ENCODE data around the gene GRIP1.

The GRIP1 gene

GRCh38 chr12:66461331-66461730 is 217.5 kb downstream of the GRIP1 start:
- no CpG with 5 or more reads among the region's 3 CpGs for WGBS (ENCODE audit: extremely low coverage, insufficient coverage, insufficient read length)
- Histone ChIP-seq H3K9me3 (ENCODE audit: insufficient read depth, low read depth, low read length) (peaks cover 2% of the 10 kb centered on the region), H2BK5ac (ENCODE audit: low read depth, low read length, poor library complexity) (no peak overlapping the region), H2AFZ (ENCODE audit: insufficient read depth, low read length, poor library complexity) (no peak overlapping the region), H3K27me3 (ENCODE audit: insufficient read depth, low read length) (no peaks in the 10 kb centered on the region), H3K4me3 (ENCODE audit: low read depth, low read length) (no peak overlapping the region), H2BK120ac (ENCODE audit: insufficient read depth, low read length, poor library complexity) (no peak overlapping the region), H3K27ac (ENCODE audit: low read depth, low read length) (no peak overlapping the region), H2BK12ac (ENCODE audit: low read length) (no peak overlapping the region), H3K4me1 (ENCODE audit: control insufficient read depth in 1 of 2, insufficient read depth in 2 of 2, low read length in 2 of 2) (no peaks in the 10 kb centered on the region), H3K23ac (ENCODE audit: low read length) (no peak overlapping the region), H3K14ac (ENCODE audit: low read length) (no peak overlapping the region), H4K8ac (ENCODE audit: low read depth, low read length) (no peak overlapping the region), H2AK5ac (ENCODE audit: low read length) (no peak overlapping the region), H4K12ac (ENCODE audit: low read depth, low read length) (no peak overlapping the region), H3K4ac (ENCODE audit: low read depth, low read length) (no peak overlapping the region), H3K4me2 (ENCODE audit: low read length) (no peak overlapping the region), H3K36me3 (ENCODE audit: control insufficient read depth in 1 of 2, insufficient read depth in 2 of 2, low read length in 2 of 2) (peaks cover 0 to 3% of the 10 kb centered on the region in 2 experiments), H3K79me1 (ENCODE audit: low read length) (no peaks in the 10 kb centered on the region), H3K79me2 (ENCODE audit: control insufficient read depth, insufficient read depth, low read length, poor library complexity) (no peaks in the 10 kb centered on the region), H4K91ac (ENCODE audit: low read depth, low read length) (no peak overlapping the region), H3K9ac (ENCODE audit: low read length) (no peak overlapping the region), H3K18ac (ENCODE audit: low read length) (no peak overlapping the region)
- DNase-seq: no peak

DNA sequence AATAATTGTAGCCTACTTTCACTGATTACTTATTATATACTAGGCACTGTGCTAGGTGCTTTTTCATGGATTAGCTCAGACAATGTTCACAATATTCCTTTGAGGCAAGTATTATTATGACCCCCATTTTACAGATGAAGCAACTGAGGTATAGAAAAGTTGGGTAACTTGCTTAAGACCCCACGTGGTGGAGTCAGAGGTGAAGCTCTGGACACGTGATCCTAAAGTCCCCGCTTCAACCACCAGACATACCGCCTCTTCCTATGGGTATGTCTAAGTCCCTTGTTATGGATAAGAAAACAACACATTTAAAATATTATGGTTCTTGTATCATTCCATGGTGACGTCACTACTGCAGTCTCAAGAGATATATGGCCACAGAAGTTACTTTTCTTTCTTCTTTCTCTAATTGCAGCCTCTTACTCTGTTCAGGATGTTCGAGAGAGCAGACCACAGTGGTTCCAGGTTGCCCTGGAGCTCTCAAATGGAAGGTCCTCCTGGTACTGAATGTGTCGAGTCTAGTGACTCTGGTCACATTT is 218.9 kb downstream of the GRIP1 start:
- no peak overlapping the region for H3K23ac ChIP-seq (ENCODE audit: low read length)

DNA sequence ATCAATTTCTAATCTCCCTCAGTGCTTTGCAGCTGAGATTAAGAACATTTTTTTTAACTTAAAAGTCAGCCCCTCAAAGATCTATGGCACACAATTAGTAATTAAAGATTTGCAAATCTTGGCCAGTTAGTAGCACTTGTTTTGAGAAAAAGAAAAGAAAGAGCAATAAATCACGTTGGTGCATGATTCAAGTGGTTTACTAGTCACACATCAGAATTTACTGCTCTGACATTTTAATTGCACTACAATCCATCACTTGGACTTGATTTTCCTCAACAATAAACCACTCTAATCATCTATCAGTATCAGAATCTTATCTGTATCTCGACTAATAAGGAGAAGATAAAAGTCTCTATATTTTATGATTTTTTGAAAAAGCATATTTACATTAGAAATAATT is 222.3 kb downstream of the GRIP1 start:
- no peak overlapping the region for H3K4me2 ChIP-seq (ENCODE audit: low read length)
- H3K4me1 ChIP-seq (ENCODE audit: control insufficient read depth in 1 of 2, insufficient read depth in 2 of 2, low read length in 2 of 2): no peaks in the 10 kb centered on the region
- H3K4me3 ChIP-seq (ENCODE audit: low read depth, low read length): no peak overlapping the region
- H3K36me3 ChIP-seq (ENCODE audit: control insufficient read depth in 1 of 2, insufficient read depth in 2 of 2, low read length in 2 of 2): no peaks in the 10 kb centered on the region
- H3K79me2 ChIP-seq (ENCODE audit: control insufficient read depth, insufficient read depth, low read length, poor library complexity): no peaks in the 10 kb centered on the region
- H3K9me3 ChIP-seq (ENCODE audit: insufficient read depth, low read depth, low read length): no peaks in the 10 kb centered on the region
- DNase-seq: no peak
- no peak overlapping the region for H2AFZ ChIP-seq (ENCODE audit: insufficient read depth, low read length, poor library complexity)
- no peak overlapping the region for H3K9ac ChIP-seq (ENCODE audit: low read length)
- H3K79me1 ChIP-seq (ENCODE audit: low read length): no peaks in the 10 kb centered on the region
- WGBS (ENCODE audit: extremely low coverage, insufficient coverage, insufficient read length): no CpG with 5 or more reads among the region's 2 CpGs
- H3K27ac ChIP-seq (ENCODE audit: low read depth, low read length): no peak overlapping the region
- no peak overlapping the region for H2BK5ac ChIP-seq (ENCODE audit: low read depth, low read length, poor library complexity)
- no peak overlapping the region for H2BK120ac ChIP-seq (ENCODE audit: insufficient read depth, low read length, poor library complexity)
- H3K14ac ChIP-seq (ENCODE audit: low read length): no peak overlapping the region
- no peak overlapping the region for H3K18ac ChIP-seq (ENCODE audit: low read length)
- H3K4ac ChIP-seq (ENCODE audit: low read depth, low read length): no peak overlapping the region
- H3K27me3 ChIP-seq (ENCODE audit: insufficient read depth, low read length): no peaks in the 10 kb centered on the region
- H4K91ac ChIP-seq (ENCODE audit: low read depth, low read length): no peak overlapping the region
- H2AK5ac ChIP-seq (ENCODE audit: low read length): no peak overlapping the region
- H2BK12ac ChIP-seq (ENCODE audit: low read length): no peak overlapping the region
- no peak overlapping the region for H4K8ac ChIP-seq (ENCODE audit: low read depth, low read length)
- no peak overlapping the region for H3K23ac ChIP-seq (ENCODE audit: low read length)
- no peak overlapping the region for H4K12ac ChIP-seq (ENCODE audit: low read depth, low read length)

More for the DNA sequence above, 218.9 kb downstream of the GRIP1 start:
- H2BK5ac ChIP-seq (ENCODE audit: low read depth, low read length, poor library complexity): no peak overlapping the region
- H3K14ac ChIP-seq (ENCODE audit: low read length): no peak overlapping the region
- H2BK12ac ChIP-seq (ENCODE audit: low read length): no peak overlapping the region
- no peak overlapping the region for H3K4ac ChIP-seq (ENCODE audit: low read depth, low read length)
- H2AFZ ChIP-seq (ENCODE audit: insufficient read depth, low read length, poor library complexity): no peak overlapping the region
- no peaks in the 10 kb centered on the region for H3K4me1 ChIP-seq (ENCODE audit: control insufficient read depth in 1 of 2, insufficient read depth in 2 of 2, low read length in 2 of 2)
- DNase-seq: no peak
- H3K4me2 ChIP-seq (ENCODE audit: low read length): no peak overlapping the region
- H2AK5ac ChIP-seq (ENCODE audit: low read length): no peak overlapping the region
- H3K79me2 ChIP-seq (ENCODE audit: control insufficient read depth, insufficient read depth, low read length, poor library complexity): no peaks in the 10 kb centered on the region
- no peak overlapping the region for H3K9ac ChIP-seq (ENCODE audit: low read length)
- H4K91ac ChIP-seq (ENCODE audit: low read depth, low read length): no peak overlapping the region
- H4K8ac ChIP-seq (ENCODE audit: low read depth, low read length): no peak overlapping the region
- peaks cover 0 to 3% of the 10 kb centered on the region in 2 experiments for H3K36me3 ChIP-seq (ENCODE audit: control insufficient read depth in 1 of 2, insufficient read depth in 2 of 2, low read length in 2 of 2)
- H2BK120ac ChIP-seq (ENCODE audit: insufficient read depth, low read length, poor library complexity): no peak overlapping the region
- H3K79me1 ChIP-seq (ENCODE audit: low read length): no peaks in the 10 kb centered on the region
- no peak overlapping the region for H3K18ac ChIP-seq (ENCODE audit: low read length)
- no peak overlapping the region for H4K12ac ChIP-seq (ENCODE audit: low read depth, low read length)
- peaks cover 2% of the 10 kb centered on the region for H3K9me3 ChIP-seq (ENCODE audit: insufficient read depth, low read depth, low read length)
- no peaks in the 10 kb centered on the region for H3K27me3 ChIP-seq (ENCODE audit: insufficient read depth, low read length)
- H3K4me3 ChIP-seq (ENCODE audit: low read depth, low read length): no peak overlapping the region
- WGBS (ENCODE audit: extremely low coverage, insufficient coverage, insufficient read length): no CpG with 5 or more reads among the region's 7 CpGs
- no peak overlapping the region for H3K27ac ChIP-seq (ENCODE audit: low read depth, low read length)

DNA sequence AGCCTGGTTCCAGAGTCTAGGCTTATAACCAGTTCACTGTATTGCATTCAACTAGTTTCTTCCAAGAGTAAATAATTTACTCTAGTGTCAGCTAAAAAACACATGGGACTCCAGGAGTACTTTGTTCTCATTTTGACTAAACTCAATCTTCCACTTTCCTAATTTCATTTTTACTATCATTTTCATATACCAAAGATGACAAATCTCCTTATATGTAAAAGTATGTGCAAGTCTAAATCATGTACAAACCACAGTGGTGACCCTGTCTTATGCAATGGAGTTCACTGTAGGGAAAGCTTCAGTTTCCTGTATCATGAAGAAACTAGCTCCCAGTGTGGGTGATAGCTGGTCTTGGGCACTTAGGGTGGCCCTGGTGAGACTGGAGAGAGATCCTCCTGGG is 225.0 kb downstream of the GRIP1 start:
- no peak overlapping the region for H4K91ac ChIP-seq (ENCODE audit: low read depth, low read length)
- H3K9me3 ChIP-seq (ENCODE audit: insufficient read depth, low read depth, low read length): no peaks in the 10 kb centered on the region
- H3K4me1 ChIP-seq (ENCODE audit: control insufficient read depth in 1 of 2, insufficient read depth in 2 of 2, low read length in 2 of 2): peaks cover 0 to 2% of the 10 kb centered on the region in 2 experiments
- no peaks in the 10 kb centered on the region for H3K79me2 ChIP-seq (ENCODE audit: control insufficient read depth, insufficient read depth, low read length, poor library complexity)
- no peak overlapping the region for H3K9ac ChIP-seq (ENCODE audit: low read length)
- no peak overlapping the region for H3K18ac ChIP-seq (ENCODE audit: low read length)
- no peak overlapping the region for H3K23ac ChIP-seq (ENCODE audit: low read length)
- no peak overlapping the region for H2AK5ac ChIP-seq (ENCODE audit: low read length)
- H3K27me3 ChIP-seq (ENCODE audit: insufficient read depth, low read length): no peaks in the 10 kb centered on the region
- H2AFZ ChIP-seq (ENCODE audit: insufficient read depth, low read length, poor library complexity): no peak overlapping the region
- no peak overlapping the region for H3K4me2 ChIP-seq (ENCODE audit: low read length)
- no peak overlapping the region for H2BK12ac ChIP-seq (ENCODE audit: low read length)
- H2BK120ac ChIP-seq (ENCODE audit: insufficient read depth, low read length, poor library complexity): no peak overlapping the region
- DNase-seq: no peak
- H3K36me3 ChIP-seq (ENCODE audit: control insufficient read depth in 1 of 2, insufficient read depth in 2 of 2, low read length in 2 of 2): no peaks in the 10 kb centered on the region
- no peak overlapping the region for H3K4ac ChIP-seq (ENCODE audit: low read depth, low read length)
- H3K4me3 ChIP-seq (ENCODE audit: low read depth, low read length): no peak overlapping the region
- H4K12ac ChIP-seq (ENCODE audit: low read depth, low read length): no peak overlapping the region
- no peak overlapping the region for H3K14ac ChIP-seq (ENCODE audit: low read length)
- H2BK5ac ChIP-seq (ENCODE audit: low read depth, low read length, poor library complexity): no peak overlapping the region
- H3K27ac ChIP-seq (ENCODE audit: low read depth, low read length): no peak overlapping the region
- no peaks in the 10 kb centered on the region for H3K79me1 ChIP-seq (ENCODE audit: low read length)
- H4K8ac ChIP-seq (ENCODE audit: low read depth, low read length): no peak overlapping the region

Data from trophoblast cell (in vitro differentiated cells and primary cell).